HG02943 (cell line): ENCODE data around the gene POLR2A.
"Not testable (repeated sequence)": the region's sequence is repeated elsewhere in the genome, so short reads cannot be mapped to it uniquely, and the experiment has no call there.

Experiments
- ATAC-seq: cut with Tn5 transposase; IDR thresholded peaks from one replicate; pipeline ENCODE4 v1.9.1; 2021; ENCODE audit warnings: mild to moderate bottlenecking, low read depth, moderate library complexity; ENCODE audit not compliant: unreplicated experiment

POLR2A gene

DNA sequence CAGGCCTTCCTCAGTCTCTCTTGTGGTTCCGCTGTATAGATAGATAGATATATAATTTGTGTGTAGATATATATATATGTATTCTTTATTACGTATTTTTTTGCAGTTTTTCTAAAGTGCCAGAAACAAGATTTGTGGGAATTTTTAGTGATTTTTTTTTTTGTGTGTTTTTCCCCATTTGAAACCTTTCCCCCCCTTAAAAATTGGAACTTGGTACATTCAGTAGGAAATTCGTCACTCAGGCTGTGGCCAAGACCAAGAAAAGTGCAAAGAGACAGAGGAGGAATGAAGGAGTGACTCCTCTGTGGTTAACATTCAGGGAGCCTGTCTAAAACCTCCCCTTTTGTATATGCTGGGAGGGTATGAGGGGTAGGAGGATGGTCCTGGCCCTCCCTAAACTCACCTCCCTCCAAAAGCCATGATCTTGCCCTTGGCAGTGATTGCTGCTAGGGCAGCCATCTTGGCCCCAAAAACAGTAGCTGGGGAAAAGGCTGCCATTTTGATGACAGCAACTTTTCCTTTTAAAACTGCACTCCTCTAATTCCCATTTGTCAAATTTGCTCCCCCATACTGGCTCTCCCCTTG is 24.1 kb upstream of the POLR2A start:
- no peak for ATAC-seq

DNA sequence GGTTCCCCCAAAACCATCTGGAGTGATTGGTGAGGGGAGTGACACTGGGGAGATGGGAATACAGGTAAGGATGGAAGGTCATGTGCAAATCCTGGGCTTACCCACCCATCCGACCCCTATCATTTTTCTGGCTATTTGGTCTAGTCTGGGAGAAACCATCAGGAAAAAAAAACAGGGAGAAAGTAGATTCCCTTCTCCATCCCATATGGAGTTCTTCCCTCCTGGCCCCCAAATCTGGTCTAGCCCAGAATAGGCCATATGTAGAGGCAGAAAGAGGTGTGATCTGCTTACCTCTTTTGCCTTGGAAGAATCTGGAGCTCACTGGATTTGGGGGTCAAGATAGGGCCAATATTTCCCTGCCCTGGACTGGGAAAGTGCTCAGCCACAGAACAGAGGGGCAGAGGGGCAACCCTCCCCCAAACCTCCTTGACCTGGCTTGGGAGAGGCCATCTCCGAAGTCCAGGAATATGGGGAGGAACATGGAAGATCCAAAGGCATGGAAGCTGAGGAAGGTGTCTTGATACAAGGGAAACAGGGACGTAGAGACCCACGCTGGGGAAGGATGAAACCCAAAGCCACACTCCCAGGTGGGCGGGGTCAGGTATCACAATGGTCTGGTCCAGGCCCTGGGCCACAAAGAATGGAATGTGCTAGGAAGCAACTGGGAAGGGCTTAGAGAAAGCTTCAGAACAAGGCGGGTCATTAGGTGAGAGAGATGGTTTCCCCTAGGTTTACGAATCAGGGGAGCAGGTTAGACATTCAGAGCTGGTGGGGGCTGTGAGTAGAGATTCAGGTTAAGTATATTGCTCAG is 23.1 kb upstream of the POLR2A start:
- no peak for ATAC-seq

DNA sequence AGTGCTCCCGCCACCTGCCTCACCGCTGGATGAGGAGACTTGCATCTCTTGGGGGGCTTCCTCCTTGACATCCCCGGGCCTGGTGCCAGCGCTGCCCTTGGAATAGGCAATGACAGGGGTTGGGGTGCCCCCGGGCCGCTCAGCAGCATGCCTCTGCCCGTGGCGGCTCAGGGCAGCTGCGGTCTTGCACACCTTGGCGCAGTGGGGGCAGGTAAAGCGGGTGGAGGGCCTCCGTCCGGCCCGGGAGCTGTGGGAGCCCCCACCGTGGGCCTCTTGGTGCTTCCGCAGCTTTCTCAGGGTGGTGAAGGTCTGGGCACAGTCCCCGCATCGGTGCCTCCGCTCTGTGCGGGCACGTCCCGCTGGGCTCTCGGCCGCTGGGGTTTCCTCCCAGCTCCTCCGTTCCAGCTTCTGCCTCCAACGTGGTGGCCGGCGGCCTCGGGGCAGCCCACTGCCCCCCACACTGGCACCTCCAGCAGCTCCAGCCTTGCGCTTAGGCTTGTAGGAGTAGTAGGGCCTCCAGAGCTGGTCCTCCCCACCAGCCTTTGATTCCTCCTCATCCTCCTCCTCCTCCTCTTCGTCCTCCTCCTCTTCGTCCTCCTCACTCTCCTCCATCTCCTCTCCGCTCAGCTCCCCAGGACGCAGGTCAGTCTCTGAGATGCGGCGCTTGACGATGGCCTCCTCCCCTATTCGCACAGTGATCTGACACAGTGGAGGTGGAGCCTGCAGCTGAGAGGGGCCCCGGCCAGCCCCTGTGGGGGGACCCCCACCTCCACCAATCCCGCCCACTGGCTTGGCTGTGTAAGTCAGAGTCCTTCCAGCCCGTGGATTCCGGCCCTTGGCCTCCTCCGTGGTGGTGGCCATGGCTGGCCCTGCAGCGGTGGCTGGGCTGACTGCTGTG is 21.4 kb upstream of the POLR2A start:
- no peak for ATAC-seq

DNA sequence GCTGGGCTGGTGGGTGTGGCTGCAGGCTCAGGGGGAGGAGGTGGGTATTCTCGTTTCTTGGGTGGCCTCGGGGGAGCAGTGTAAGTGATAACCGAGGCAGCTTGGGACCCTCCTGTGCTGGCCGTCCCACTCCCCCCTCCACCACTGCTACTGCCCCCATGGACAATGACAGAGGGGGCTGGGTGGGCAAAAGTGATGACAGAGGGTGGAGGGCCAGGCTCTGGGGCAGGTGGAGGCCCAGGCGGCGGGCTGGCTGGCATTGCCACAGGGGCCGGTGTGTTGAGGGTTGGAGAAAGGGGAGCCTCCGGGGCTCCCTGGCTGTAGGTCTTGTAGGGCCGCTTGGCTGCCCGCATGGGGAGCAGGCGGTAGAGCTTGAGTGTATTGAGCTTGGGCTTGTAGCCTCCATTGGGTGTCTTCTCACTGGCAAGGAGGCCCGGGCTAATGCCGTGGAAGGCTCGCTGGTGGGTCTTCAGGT is 20.8 kb upstream of the POLR2A start:
- ATAC-seq: no peak

DNA sequence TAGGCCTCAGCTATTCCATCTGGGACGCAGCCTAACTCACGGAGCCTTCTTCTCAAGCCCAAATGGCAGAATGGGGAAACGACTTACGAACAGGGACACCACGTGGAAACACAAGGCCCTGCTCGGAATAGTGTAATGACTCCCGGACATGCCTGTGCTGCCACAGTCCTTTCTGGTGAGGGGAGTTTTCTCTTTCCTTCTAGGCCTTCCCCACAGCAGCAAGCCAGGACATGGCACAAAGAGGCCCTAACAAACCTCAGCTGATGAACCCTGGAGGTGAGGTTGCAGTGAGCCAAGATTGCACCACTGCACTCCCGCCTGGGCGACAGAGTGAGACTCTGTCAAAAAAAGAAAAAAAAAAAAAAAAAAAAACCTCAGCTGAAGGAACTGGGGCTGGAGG is 20.1 kb upstream of the POLR2A start:
- ATAC-seq: no peak

DNA sequence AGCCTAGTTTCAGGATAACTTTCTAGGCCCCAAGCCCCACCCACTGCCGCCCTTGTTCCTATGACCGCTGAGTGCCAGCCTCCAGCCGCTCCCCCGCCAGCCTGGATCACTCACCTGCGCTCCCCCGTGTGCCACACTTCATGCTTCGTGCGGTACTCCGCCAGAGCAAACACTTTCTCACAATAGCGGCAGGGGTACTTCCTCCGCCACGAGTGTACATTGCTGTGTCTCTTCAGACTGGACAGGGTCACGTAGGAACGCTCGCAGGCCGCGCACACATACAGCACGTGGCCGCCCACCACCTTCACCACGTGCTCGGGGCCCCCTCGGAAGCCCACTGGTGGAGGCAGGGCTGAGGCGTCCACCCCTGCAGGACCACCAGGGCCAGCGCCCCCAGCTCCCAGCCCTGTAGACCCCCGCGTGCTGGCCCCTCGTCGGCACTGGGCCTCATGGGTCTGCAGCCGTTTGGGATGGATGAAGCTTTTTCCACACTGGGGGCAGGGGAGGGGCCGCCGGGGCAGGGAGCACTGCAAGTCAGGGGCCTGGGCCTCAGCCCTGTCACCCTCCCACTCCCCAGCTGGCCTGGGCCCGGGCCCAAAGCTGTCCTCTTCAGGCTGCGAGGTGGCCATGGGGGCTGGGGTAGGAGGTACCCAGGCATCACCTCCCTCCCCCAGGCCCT is 18.4 kb upstream of the POLR2A start:
- ATAC-seq: no peak

DNA sequence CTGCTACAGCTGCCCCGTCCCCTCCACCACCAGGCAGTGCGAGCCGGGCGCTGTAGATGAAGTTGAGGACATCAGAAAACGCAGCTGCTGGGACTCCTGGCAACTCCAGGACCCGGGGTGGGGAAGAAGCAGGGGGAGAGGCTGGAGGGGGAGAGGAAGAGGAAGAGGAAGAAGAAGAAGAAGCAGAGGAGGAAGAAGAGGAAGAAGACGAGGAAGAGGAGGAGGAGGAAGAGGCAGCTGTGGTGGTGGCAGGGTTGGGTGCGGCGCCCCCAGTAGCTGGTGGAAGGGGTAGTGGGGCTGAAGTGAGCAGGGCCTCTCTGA is 17.9 kb upstream of the POLR2A start:
- no peak for ATAC-seq

DNA sequence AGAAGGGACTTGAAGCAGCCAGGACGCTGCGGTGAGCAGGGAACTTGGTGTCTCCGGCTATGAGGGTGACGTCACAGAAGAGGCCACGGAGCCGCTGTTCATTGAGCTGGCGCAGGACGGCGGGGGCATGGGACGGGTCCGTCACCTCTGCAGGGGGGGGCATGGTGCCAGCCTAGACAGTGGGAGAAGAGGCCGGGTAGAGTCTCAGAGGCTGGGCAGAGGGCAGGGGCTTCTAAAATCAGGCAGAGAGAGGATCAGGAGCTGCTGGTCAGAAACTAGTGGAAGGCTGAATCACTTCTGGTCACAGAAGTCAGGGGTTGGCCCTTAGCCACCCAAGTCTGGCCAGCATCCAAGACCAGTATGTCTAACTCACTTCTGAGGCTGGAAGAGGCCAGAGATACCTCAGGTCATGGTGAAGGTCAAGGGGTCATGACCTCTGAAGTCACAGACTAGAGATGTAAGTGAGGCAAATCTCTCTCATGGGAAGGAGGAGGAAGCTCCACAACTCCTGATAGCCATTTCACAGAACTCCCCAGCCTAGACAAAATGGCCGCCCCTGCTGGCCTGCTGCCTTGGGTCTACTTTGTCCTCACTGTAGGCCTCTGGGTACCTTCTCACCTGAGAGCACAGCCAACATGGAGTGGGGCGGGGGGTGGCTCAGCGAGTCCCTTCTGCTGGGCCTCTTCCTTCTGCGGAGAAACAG is 17.4 kb upstream of the POLR2A start:
- no peak for ATAC-seq

DNA sequence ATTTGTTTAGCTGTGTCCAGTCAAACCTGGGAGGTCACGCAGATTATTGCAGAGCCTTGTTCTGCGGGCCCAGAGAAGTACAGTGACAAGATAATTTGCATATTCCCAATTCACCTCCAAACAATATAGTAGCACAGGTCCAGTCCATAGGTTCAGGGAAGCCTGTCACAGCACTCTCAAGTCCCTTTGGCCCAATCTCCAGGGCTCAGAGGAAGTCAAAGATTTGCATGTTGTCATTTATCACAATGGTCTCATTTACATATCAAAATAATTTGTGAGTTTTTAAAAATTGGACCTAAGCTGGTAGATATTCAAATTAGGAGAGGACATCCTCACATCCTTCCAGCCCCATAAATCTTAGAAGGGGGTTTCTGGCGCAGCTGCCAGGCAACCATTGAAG is 16.7 kb upstream of the POLR2A start:
- ATAC-seq: no peak

DNA sequence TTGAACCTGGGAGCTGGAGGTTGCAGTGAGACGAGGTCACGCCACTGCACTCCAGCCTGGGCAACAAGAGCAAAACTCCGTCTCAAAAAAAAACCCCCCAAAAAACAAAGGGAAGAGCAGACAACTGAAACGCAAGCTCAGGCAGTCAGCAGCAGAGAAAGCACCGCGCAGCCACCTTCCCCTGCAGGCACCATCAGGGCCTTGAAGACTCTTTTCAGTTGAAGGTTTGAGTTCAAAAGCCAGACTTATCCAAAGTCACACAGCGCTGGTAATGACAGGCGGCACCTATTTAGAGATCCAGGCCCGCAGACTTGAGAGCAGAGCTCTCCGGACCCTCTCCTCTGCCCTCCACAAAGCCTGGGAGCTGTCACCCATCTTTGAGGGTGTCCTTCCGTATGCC is 15.9 kb upstream of the POLR2A start:
- no peak for ATAC-seq

DNA sequence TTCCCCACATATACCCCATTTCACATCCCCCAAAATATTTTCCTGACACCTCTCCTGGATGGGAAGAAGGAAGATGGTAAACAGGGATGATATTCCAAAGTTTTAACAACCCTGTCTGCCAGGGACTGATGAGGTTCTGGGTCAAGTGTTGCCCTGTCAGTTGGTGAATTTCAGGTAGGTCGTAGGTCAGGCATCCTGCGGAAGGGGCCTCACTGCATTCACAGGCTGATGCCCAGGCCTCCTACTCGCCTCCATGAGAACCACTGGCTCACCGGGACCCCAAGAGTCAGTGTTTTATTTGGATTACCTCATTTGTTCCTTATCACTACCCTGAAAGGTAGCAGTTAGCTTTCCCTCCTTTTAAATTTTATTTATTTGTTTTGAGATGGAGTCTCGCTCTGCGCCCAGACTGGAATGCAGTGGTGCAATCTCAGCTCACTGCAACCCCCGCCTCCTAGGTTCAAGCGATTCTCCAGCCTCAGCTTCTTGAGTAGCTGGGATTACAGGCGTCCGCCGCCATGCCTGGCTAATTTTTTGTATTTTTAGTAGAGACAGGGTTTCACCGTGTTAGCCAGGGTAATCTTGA is 15.3 kb upstream of the POLR2A start:
- ATAC-seq: no peak

DNA sequence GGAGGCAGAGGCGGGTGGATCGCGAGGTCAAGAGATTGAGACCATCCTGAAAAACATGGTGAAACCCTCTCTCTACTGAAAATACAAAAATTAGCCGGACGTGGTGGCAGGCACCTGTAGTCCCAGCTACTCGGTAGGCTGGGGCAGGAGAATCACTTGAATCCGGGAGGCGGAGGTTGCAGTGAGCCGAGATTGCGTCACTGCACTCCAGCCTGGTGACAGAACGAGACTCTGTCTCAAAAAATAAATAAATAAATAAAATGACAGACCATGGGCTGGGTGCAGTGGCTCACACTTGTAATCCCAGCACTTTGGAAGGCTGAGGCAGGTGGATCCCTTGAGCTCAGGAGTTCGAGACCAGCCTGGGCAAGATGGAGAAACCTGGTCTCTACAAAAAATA is 14.3 kb upstream of the POLR2A start:
- ATAC-seq: not testable (repeated sequence)

DNA sequence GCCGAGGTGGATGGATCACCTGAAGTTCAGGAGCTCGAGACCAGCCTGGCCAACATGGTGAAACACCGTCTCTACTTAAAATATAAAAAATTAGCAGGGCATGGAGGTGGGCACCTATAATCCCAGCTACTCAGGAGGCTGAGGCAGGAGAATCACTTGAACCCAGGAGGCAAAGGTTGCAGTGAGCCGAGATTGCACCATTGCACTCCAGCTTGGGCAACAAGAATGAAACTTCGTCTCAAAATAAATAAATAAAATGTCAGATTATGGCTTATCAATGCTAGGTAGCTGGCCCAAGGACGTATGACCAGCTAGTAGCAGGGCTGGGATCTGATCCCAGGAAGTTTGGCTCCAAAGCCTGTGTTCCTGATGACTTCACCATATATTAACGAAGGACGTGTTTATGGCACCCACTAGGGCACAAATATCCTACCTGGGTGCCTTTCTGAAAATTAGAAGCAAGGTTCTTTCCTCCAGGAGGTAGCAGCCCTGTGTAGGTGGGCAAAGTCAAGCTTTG is 13.7 kb upstream of the POLR2A start:
- not testable (repeated sequence) for ATAC-seq

DNA sequence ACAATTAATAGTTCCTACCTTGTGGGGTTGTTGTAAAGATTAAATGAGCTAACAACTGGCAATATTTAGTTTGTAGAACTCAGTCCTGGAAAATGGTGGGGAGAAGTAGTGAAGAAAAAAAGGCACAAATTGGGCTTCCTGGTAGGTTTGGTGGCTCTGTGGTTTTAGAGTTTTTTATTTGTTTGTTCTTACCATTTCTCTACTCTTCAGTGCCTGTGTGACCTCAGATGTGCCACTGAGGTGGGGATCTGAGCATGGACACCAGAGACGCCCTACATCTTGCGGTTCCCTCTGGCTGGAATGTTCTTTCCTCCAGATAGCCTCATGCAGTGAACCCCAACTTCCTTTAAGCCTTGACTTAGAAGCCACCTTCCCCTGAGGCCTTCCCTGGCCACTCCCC is 12.4 kb upstream of the POLR2A start:
- ATAC-seq: no peak

DNA sequence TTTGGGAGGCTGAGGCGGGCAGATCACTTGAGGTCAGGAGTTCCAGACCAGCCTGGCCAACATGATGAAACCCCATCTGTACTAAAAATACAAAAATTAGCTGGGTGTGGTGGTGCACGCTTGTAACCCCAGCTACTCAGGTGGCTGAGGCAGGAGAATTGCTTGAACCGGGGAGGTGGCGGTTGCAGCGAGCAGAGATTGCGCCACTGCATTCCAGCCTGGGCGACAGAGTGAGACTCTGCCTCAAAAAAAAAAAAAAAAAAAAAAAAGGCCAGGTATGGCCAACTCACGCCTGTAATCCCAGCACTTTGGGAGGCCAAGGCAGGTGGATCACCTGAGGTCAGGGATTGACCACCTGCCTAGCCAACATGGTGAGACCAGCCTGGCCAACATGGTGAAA is 9.4 kb upstream of the POLR2A start:
- not testable (repeated sequence) for ATAC-seq

DNA sequence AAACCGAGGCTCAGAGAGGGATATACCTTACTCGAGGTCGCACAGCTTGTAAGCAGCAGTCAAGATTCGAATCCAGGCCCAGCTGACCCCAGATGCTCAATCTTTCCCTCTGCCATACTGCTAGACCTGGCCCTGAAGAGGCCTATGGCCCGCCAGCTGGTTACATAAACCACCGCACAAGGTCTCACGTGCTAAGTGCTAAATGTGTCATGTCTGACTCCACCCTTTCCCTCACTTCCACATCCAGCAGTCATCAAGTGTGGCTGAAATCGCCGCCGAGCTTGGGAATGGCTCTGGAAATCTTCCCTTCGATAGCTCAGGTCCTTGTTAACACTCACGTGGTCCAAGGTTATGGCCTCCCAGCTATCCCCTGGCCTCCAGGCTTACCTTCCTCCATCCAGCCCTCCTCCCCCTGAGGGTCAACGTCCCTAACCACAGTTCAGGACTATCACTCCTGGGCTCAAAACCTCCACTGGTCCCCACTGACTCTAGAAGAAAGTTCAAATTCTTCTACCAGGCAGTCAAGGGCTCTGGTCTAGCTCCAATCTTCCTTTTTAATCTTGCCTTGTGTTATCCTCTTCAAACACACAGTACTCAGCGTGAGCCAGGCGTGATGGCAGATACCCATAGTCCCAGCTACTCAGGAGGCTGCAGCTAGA is 8.3 kb upstream of the POLR2A start:
- no peak for ATAC-seq

DNA sequence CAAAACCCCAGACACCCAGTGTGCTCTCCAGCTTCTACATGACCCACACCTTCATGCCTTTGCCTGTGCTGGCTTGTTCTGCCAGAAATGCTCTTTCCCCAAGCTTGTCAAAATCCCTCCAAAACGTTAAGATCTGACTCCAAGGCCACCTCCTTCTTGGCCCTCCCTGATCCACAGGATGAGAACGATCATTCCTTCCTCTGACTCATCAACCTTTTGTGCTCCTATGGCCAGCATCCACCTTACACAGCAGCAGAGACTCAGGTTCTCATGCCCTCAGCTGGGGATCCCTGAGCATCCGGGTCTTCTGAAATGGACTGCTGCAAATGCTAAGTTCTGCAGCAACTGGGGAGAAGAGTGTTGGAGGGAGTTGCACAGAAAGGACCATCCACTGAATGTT is 7.7 kb upstream of the POLR2A start:
- ATAC-seq: no peak

DNA sequence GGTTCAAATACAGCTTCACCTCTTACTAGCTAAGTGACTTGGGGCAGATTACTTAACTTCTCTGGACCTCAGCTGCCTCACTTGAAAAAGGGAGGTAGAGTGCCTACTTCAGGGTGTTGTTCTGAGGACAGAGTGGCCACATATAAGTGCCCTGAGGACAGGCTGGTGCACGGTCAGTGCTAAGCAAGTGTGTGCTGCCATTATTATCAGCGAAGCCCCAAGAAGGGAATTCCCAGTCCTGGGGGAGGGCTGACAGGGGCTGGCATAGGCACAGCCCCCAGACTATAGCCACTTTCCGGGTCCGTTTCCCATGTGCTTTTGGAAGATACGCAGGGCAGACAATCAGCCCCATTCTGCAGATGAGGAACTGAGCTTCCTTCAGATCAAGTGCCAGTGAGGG is 7.2 kb upstream of the POLR2A start:
- ATAC-seq: no peak
